NCI-H1694 (cell line): ENCODE measurements around the gene H2BK1.

Experiments used
- DNase-seq: peaks from one replicate; lab custom pipeline; 2025; lab: John Stamatoyannopoulos, UW

Gene H2BK1

GRCh38 chr7:151210087-151210854 is at the start of gene H2BK1:
Gene H2BK1 (minus strand): TSS chr7:151210488. CDS start chr7:151210318, 170 bp downstream.
- DNase-seq = no peak

GRCh38 chr7:151257990-151258389 is 47.7 kb upstream of the H2BK1 start:
- DNase-seq = no peak

- no peak for DNase-seq
Observed at GRCh38 chr7:151256410-151257045, 46.2 kb upstream of the H2BK1 start.

- no peak for DNase-seq
Observed at GRCh38 chr7:151255390-151255789, 45.1 kb upstream of the H2BK1 start.

GRCh38 chr7:151254851-151255250 is 44.6 kb upstream of the H2BK1 start:
- DNase-seq = no peak

- DNase-seq = no peak
Observed at GRCh38 chr7:151254316-151254715, 44.0 kb upstream of the H2BK1 start.

GRCh38 chr7:151252961-151253711 is 42.8 kb upstream of the H2BK1 start:
- DNase-seq = no peak

GRCh38 chr7:151252561-151252835 is 42.2 kb upstream of the H2BK1 start:
- DNase-seq = no peak

- no peak for DNase-seq
Observed at GRCh38 chr7:151251689-151252560, 41.6 kb upstream of the H2BK1 start.

- DNase-seq = no peak
Observed at GRCh38 chr7:151251328-151251688, 41.0 kb upstream of the H2BK1 start.

- DNase-seq = no peak
Observed at GRCh38 chr7:151250181-151251132, 40.2 kb upstream of the H2BK1 start.

GRCh38 chr7:151249732-151250072 is 39.4 kb upstream of the H2BK1 start:
- DNase-seq = no peak

GRCh38 chr7:151249034-151249731 is 38.9 kb upstream of the H2BK1 start:
- DNase-seq = no peak

GRCh38 chr7:151248346-151249033 is 38.2 kb upstream of the H2BK1 start, which contains the start of gene SMARCD3:
Gene SMARCD3 (minus strand): TSS chr7:151248694. CDS start chr7:151248562, 132 bp downstream.
- peak; percentile 26 for DNase-seq

- no peak for DNase-seq
Observed at GRCh38 chr7:151247611-151248345, 37.5 kb upstream of the H2BK1 start.

- no peak for DNase-seq
Observed at GRCh38 chr7:151246851-151247580, 36.7 kb upstream of the H2BK1 start.

- no peak for DNase-seq
Observed at GRCh38 chr7:151246102-151246850, 36.0 kb upstream of the H2BK1 start.
